HepG2 (cell line): ENCODE results near the gene ANXA5. TPM values are rescaled to one million over a fixed set of nuclear protein-coding genes. Genes with fewer than 3 reads are reported as not detected.

Source experiments
- ASH2L ChIP-seq: fragments of 300-600, 200-600 bp; sonication (generic); IDR thresholded peaks from 2 replicates; pipeline ENCODE4 v1.7.0; 2017; ENCODE audit warnings: low read depth, mild to moderate bottlenecking, moderate library complexity, mixed read lengths, low read length; ENCODE audit not compliant: insufficient read length
- FOXO4 ChIP-seq: sonication (generic); formaldehyde crosslinking; conservative IDR thresholded peaks from 2 replicates; pipeline ENCODE4 v1.8.1; 2023; ENCODE audit warnings: missing genetic modification reagents
- HES4 ChIP-seq: sonication (generic); formaldehyde crosslinking; IDR thresholded peaks from 2 replicates; pipeline ENCODE4 v1.9.0; 2021; ENCODE audit warnings: mild to moderate bottlenecking, missing genetic modification reagents, borderline replicate concordance
- HNRNPLL ChIP-seq: fragments of 200-400 bp; formaldehyde crosslinking; IDR thresholded peaks from 2 replicates; pipeline ENCODE4 v1.6.1; 2017; ENCODE audit warnings: mild to moderate bottlenecking, low read depth, low read length; ENCODE audit not compliant: poor library complexity, severe bottlenecking
- NFKB2 ChIP-seq: sonication (generic); formaldehyde crosslinking; IDR thresholded peaks from 2 replicates; pipeline ENCODE4 v1.4.0; 2020; ENCODE audit warnings: missing genetic modification reagents, borderline replicate concordance
- RAD51 ChIP-seq: fragments of 450-650 bp; IDR thresholded peaks from 2 replicates; pipeline ENCODE4 v1.6.1; 2016; ENCODE audit warnings: borderline replicate concordance
- TOE1 ChIP-seq: sonication (generic); formaldehyde crosslinking; IDR thresholded peaks from 2 replicates; pipeline ENCODE4 v1.4.0; 2020; ENCODE audit warnings: mild to moderate bottlenecking, missing genetic modification reagents
- ZBTB21 ChIP-seq: sonication (generic); formaldehyde crosslinking; IDR thresholded peaks from 2 replicates; pipeline ENCODE4 v1.4.0; 2020; ENCODE audit warnings: missing genetic modification reagents
- ZFAT ChIP-seq: sonication (generic); formaldehyde crosslinking; conservative IDR thresholded peaks from 2 replicates; pipeline ENCODE4 v1.8.1; 2023; ENCODE audit warnings: missing genetic modification reagents, inconsistent platforms
- ZNF136 ChIP-seq: sonication (generic); formaldehyde crosslinking; IDR thresholded peaks from 2 replicates; pipeline ENCODE4 v1.8.1; 2022; ENCODE audit warnings: low read depth, mild to moderate bottlenecking, moderate library complexity, missing genetic modification reagents
- ZNF44 ChIP-seq: sonication (generic); formaldehyde crosslinking; IDR thresholded peaks from 2 replicates; pipeline ENCODE4 v1.5.1; 2020; ENCODE audit warnings: mild to moderate bottlenecking, missing genetic modification reagents
- ZNF446 ChIP-seq: sonication (generic); formaldehyde crosslinking; IDR thresholded peaks from 2 replicates; pipeline ENCODE4 v1.5.0; 2020; ENCODE audit warnings: mild to moderate bottlenecking, missing genetic modification reagents
- ZNF543 ChIP-seq: sonication (generic); formaldehyde crosslinking; IDR thresholded peaks from 2 replicates; pipeline ENCODE4 v1.4.0; 2020; ENCODE audit warnings: mild to moderate bottlenecking, missing genetic modification reagents
- ZNF629 ChIP-seq: sonication (generic); formaldehyde crosslinking; conservative IDR thresholded peaks from 2 replicates; pipeline ENCODE4 v1.5.0; 2020; ENCODE audit warnings: missing genetic modification reagents
- polyA plus RNA-seq, 8 experiments: library from polyadenylated mRNA; depleted of rRNA in 3 of 8; stranded (reverse) in 7 of 8; unstranded in 1 of 8; fragments of >200 nt; fragmentation: Illumina TruSeq in 4 of 8; extraction: Trizol in 4 of 8; gene quantifications; 2 replicates each; pipeline versions ENCODE4 v1.2.1 to v1.2.3, GENCODE V29; 2011 to 2016; ENCODE audit warnings: low read depth in 4 of 8, missing spikeins in 1 of 8, mixed read lengths in 1 of 8; ENCODE audit not compliant: insufficient read depth in 1 of 8
- total RNA-seq, 5 experiments: library from RNA; depleted of rRNA; stranded (reverse); fragments of >200 nt; fragmentation: Illumina TruSeq; extraction: Trizol; gene quantifications; 2 replicates each; pipeline ENCODE4 v1.2.3, GENCODE V29; 2016; ENCODE audit warnings: low read depth in 1 of 5
- TF ChIP-seq, protein P1 (sequence below): sonication (generic); formaldehyde crosslinking; conservative IDR thresholded peaks from 2 replicates; pipeline ENCODE4 v1.4.0; 2020; ENCODE audit warnings: missing genetic modification reagents
- TF ChIP-seq, protein P2 (sequence below): sonication (generic); formaldehyde crosslinking; IDR thresholded peaks from 2 replicates; pipeline ENCODE4 v1.4.0; 2020; ENCODE audit warnings: missing genetic modification reagents, borderline replicate concordance
- TF ChIP-seq, protein P3 (sequence below): sonication (generic); formaldehyde crosslinking; IDR thresholded peaks from 2 replicates; pipeline ENCODE4 v1.4.0; 2020; ENCODE audit warnings: missing genetic modification reagents

The ANXA5 gene
- total and polyA plus RNA-seq, 2 of the 13 experiments (the other 11 are each of a cell fraction or from before 2014, with no cell fraction given), result 209 to 342 TPM

GRCh38 chr4:121696581-121697461 is at the start of gene ANXA5 (continued):
- TF ChIP-seq ZFAT (CRISPR knock-in tag) (no peak), TOE1 (CRISPR knock-in tag) (no peak), HNRNPLL (peak; percentile 54), ZNF543 (CRISPR knock-in tag) (0 out of 2 replicates have a peak, but pooled peaks have one; percentile 68), ZNF629 (CRISPR knock-in tag) (no peak), ZNF446 (CRISPR knock-in tag) (no peak), ZNF136 (CRISPR knock-in tag) (0 out of 2 replicates have a peak, but pooled peaks have one; percentile 64), ZNF44 (CRISPR knock-in tag) (0 out of 2 replicates have a peak, but pooled peaks have one; percentile 88), NFKB2 (CRISPR knock-in tag) (0 out of 2 replicates have a peak, but pooled peaks have one; percentile 35), ZBTB21 (no peak), ASH2L (peak; percentile 69), HES4 (CRISPR knock-in tag) (no peak), RAD51 (no peak), FOXO4 (CRISPR knock-in tag) (no peak)
- TF ChIP-seq, protein P1, sequence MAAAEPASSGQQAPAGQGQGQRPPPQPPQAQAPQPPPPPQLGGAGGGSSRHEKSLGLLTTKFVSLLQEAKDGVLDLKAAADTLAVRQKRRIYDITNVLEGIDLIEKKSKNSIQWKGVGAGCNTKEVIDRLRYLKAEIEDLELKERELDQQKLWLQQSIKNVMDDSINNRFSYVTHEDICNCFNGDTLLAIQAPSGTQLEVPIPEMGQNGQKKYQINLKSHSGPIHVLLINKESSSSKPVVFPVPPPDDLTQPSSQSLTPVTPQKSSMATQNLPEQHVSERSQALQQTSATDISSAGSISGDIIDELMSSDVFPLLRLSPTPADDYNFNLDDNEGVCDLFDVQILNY (CRISPR knock-in tag), result no peak
- TF ChIP-seq, protein P2, sequence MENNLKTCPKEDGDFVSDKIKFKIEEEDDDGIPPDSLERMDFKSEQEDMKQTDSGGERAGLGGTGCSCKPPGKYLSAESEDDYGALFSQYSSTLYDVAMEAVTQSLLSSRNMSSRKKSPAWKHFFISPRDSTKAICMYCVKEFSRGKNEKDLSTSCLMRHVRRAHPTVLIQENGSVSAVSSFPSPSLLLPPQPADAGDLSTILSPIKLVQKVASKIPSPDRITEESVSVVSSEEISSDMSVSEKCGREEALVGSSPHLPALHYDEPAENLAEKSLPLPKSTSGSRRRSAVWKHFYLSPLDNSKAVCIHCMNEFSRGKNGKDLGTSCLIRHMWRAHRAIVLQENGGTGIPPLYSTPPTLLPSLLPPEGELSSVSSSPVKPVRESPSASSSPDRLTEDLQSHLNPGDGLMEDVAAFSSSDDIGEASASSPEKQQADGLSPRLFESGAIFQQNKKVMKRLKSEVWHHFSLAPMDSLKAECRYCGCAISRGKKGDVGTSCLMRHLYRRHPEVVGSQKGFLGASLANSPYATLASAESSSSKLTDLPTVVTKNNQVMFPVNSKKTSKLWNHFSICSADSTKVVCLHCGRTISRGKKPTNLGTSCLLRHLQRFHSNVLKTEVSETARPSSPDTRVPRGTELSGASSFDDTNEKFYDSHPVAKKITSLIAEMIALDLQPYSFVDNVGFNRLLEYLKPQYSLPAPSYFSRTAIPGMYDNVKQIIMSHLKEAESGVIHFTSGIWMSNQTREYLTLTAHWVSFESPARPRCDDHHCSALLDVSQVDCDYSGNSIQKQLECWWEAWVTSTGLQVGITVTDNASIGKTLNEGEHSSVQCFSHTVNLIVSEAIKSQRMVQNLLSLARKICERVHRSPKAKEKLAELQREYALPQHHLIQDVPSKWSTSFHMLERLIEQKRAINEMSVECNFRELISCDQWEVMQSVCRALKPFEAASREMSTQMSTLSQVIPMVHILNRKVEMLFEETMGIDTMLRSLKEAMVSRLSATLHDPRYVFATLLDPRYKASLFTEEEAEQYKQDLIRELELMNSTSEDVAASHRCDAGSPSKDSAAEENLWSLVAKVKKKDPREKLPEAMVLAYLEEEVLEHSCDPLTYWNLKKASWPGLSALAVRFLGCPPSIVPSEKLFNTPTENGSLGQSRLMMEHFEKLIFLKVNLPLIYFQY (CRISPR knock-in tag), result peak; percentile 25
- TF ChIP-seq, protein P3, sequence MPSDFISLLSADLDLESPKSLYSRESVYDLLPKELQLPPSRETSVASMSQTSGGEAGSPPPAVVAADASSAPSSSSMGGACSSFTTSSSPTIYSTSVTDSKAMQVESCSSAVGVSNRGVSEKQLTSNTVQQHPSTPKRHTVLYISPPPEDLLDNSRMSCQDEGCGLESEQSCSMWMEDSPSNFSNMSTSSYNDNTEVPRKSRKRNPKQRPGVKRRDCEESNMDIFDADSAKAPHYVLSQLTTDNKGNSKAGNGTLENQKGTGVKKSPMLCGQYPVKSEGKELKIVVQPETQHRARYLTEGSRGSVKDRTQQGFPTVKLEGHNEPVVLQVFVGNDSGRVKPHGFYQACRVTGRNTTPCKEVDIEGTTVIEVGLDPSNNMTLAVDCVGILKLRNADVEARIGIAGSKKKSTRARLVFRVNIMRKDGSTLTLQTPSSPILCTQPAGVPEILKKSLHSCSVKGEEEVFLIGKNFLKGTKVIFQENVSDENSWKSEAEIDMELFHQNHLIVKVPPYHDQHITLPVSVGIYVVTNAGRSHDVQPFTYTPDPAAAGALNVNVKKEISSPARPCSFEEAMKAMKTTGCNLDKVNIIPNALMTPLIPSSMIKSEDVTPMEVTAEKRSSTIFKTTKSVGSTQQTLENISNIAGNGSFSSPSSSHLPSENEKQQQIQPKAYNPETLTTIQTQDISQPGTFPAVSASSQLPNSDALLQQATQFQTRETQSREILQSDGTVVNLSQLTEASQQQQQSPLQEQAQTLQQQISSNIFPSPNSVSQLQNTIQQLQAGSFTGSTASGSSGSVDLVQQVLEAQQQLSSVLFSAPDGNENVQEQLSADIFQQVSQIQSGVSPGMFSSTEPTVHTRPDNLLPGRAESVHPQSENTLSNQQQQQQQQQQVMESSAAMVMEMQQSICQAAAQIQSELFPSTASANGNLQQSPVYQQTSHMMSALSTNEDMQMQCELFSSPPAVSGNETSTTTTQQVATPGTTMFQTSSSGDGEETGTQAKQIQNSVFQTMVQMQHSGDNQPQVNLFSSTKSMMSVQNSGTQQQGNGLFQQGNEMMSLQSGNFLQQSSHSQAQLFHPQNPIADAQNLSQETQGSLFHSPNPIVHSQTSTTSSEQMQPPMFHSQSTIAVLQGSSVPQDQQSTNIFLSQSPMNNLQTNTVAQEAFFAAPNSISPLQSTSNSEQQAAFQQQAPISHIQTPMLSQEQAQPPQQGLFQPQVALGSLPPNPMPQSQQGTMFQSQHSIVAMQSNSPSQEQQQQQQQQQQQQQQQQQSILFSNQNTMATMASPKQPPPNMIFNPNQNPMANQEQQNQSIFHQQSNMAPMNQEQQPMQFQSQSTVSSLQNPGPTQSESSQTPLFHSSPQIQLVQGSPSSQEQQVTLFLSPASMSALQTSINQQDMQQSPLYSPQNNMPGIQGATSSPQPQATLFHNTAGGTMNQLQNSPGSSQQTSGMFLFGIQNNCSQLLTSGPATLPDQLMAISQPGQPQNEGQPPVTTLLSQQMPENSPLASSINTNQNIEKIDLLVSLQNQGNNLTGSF (CRISPR knock-in tag), result no peak; the same call in 1 of the 2 replicates
